Suppressor macrophage treated with lipopolysaccharide for 1 hour (primary cell): ENCODE results near the gene ITIH1.
"Not testable (repeated sequence)": the region's sequence is repeated elsewhere in the genome, so short reads cannot be mapped to it uniquely, and the experiment has no call there.

Source experiments
- DNase-seq, 3 donors: peaks; one replicate each; pipeline ENCODE4 v3.0.0-alpha.2; 2020 to 2022

Gene ITIH1

GRCh38 chr3:52777127-52777958 is at the start of gene ITIH1:
Gene ITIH1, plus strand, starts transcription at chr3:52777599. Its CDS starts 17 bp downstream, at chr3:52777616.
- no peak for DNase-seq

- not testable (repeated sequence) for DNase-seq
Observed at GRCh38 chr3:52728753-52729152, 48.6 kb upstream of the ITIH1 start.

GRCh38 chr3:52730681-52731080 is 46.7 kb upstream of the ITIH1 start:
- DNase-seq = no peak

- DNase-seq = peak in 1 of 3 donors; percentile 41
Observed at GRCh38 chr3:52731590-52731989, 45.8 kb upstream of the ITIH1 start.

- no peak for DNase-seq
Observed at GRCh38 chr3:52733256-52733891, 44.0 kb upstream of the ITIH1 start.

GRCh38 chr3:52739730-52740129 is 37.7 kb upstream of the ITIH1 start:
- DNase-seq = no peak

- DNase-seq = peak; percentile 53 to 71 (median 54)
Observed at GRCh38 chr3:52742418-52743041, 34.9 kb upstream of the ITIH1 start.

GRCh38 chr3:52743152-52743551 is 34.2 kb upstream of the ITIH1 start:
- DNase-seq = no peak

GRCh38 chr3:52743721-52744120 is 33.7 kb upstream of the ITIH1 start:
- DNase-seq = no peak

- peak; percentile 34 to 75 (median 68) for DNase-seq
Observed at GRCh38 chr3:52752045-52752660, 25.2 kb upstream of the ITIH1 start.

- no peak for DNase-seq
Observed at GRCh38 chr3:52754373-52754772, 23.0 kb upstream of the ITIH1 start.

- no peak for DNase-seq
Observed at GRCh38 chr3:52756141-52756540, 21.3 kb upstream of the ITIH1 start.

- peak; percentile 28 to 80 (median 75) for DNase-seq
Observed at GRCh38 chr3:52763466-52763865, 13.9 kb upstream of the ITIH1 start.

- DNase-seq = no peak
Observed at GRCh38 chr3:52769786-52770455, 7.5 kb upstream of the ITIH1 start.

- peak; percentile 97 for DNase-seq
Observed at GRCh38 chr3:52770496-52771333, 6.7 kb upstream of the ITIH1 start, which contains the start of gene NEK4. Gene NEK4, minus strand, starts transcription at chr3:52770940. Its CDS starts 194 bp downstream, at chr3:52770746.

- DNase-seq = no peak
Observed at GRCh38 chr3:52771334-52771681, 6.1 kb upstream of the ITIH1 start.

GRCh38 chr3:52771702-52772101 is 5.7 kb upstream of the ITIH1 start:
- DNase-seq = no peak

GRCh38 chr3:52773361-52774065 is 3.9 kb upstream of the ITIH1 start:
- DNase-seq = no peak

GRCh38 chr3:52774066-52774713 is 3.2 kb upstream of the ITIH1 start:
- no peak for DNase-seq
